C4-2B (cell line): ENCODE measurements around the gene TCF12.

Experiments used
- H3K27ac ChIP-seq: fragments of 450-650 bp; 2 replicates; pipeline ENCODE4 v1.5.1; 2017
- CTCF ChIP-seq: fragments of 450-650 bp; conservative IDR thresholded peaks from 2 replicates; pipeline ENCODE4 v1.5.1; 2017; ENCODE audit warnings: mild to moderate bottlenecking
- ZFX ChIP-seq: fragments of 450-650 bp; IDR thresholded peaks from 2 replicates; pipeline ENCODE4 v1.6.1; 2017

The TCF12 gene

GRCh38 chr15:57328479-57328878 is 410.0 kb downstream of the TCF12 start:
- no peak overlapping the region for H3K27ac ChIP-seq

GRCh38 chr15:57328897-57329296 is 410.5 kb downstream of the TCF12 start:
- TF ChIP-seq ZFX (no peak), CTCF (no peak)
- no peak overlapping the region for H3K27ac ChIP-seq

More at GRCh38 chr15:57328479-57328878, 410.0 kb downstream of the TCF12 start:
- no peak for TF ChIP-seq ZFX
- TF ChIP-seq CTCF = no peak

DNA sequence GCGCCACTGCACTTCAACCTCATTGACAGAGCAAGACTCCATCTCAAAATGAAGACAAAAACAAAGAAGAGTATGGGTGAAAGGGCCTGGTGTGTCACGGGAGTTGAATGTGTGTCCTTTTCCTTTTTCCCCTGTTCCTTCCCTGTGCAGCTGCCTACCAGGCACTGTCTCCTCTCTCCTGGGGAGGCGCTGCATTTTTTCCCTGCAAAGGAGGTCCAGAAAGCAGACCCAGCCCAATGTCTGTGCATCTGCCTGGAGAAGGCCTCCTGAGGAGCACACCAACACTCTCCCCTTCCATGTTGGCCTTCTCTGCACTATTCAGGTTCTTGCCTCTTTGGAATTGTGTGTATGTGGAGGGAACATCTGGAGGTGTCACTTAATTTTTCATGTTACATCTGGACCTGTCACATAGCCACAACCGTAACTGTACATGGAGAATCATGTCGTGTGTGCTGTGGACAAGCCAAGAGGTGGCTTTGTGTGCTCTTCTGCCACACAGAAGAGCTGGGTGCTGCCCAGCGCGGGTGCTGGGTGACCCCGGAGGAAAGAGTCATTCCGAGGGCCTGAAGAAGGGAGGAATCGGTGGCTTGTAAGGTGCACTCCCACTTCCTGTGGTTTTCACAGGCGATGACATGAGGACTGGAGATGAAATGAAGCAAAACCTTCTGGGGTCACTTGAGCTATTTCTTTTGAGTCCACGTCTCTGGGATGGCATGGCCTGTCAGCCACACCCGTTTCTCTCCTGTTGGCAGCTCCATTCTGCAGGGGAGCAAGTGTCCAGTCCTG is 411.3 kb downstream of the TCF12 start:
- no peak for TF ChIP-seq CTCF
- TF ChIP-seq ZFX = no peak
- H3K27ac ChIP-seq = no peak overlapping the region

GRCh38 chr15:57330619-57331340 is 412.3 kb downstream of the TCF12 start:
- H3K27ac ChIP-seq = no peak overlapping the region
- TF ChIP-seq ZFX (no peak), CTCF (no peak)

DNA sequence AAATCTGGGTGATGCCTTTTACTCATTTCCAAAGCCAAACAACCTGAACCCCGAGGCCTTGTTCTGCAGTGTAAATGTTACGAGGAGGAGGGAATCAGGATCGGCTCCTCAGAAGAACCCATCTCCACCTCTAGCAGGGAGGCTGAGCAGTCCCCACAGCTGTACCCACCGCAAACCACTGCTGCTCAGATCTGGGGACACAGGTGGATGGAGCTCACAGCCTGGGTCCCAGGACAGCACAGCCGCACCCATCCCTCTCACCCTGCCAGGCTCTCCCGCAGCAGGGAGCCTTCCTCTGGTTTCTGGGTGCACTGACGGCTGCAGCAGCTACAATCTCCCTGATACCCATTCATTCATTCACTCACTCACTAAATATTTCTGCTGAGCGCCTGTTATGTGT is 413.9 kb downstream of the TCF12 start:
- no peak overlapping the region for H3K27ac ChIP-seq
- no peak for TF ChIP-seq ZFX
- no peak for TF ChIP-seq CTCF

DNA sequence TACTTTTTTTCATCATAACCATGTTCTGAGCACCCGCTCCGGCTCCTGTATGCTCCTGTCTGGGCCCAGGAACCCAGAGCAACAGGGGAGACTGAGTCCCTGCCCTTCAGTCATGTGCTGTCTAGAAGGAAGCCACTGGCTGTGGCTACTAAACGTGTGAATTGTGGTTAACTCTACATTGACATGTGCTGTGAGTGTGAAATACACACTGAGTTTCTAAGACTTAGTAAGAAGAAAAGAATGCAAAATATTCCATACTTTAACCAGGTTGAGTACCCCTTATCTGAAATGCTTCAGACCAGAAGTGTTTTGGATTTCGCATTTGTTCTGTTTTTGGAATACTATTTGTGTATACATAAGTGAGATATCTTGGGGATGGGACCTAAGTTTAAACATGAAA is 415.0 kb downstream of the TCF12 start:
- no peak for TF ChIP-seq ZFX
- H3K27ac ChIP-seq = no peak overlapping the region

DNA sequence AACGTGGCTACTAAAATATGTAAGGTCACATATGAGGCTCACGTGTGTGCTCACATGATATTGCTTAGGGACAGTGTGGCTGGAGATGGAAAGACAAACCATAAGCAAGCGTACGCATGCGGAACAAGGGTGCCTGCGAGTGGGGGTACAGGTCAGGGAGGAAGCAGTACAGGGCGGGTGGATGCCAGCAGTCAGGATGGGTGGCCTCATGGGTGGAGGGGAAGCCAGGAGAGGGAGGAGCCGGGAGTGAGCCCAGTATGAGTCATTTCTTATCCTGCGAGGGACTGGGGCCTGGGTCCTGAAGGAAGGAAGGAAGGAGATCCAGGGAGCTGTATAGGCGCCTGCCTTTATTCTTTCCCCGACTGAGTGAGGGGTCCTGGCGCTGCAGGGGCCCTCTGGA is 415.8 kb downstream of the TCF12 start:
- no peak overlapping the region for H3K27ac ChIP-seq
- no peak for TF ChIP-seq ZFX
- TF ChIP-seq CTCF = no peak
